Breast epithelium (tissue), 3 donors: ENCODE results near the gene SOS1.

Experiments used
- CTCF ChIP-seq, 3 donors: fragments of 450-650 bp; IDR thresholded peaks; one replicate each; pipeline ENCODE4 v1.5.1; 2016 to 2017; ENCODE audit warnings: antibody characterized with exemption in 3 of 3, mild to moderate bottlenecking in 3 of 3, moderate library complexity in 3 of 3
- POLR2A ChIP-seq: fragments of 450-650 bp; IDR thresholded peaks from one replicate; pipeline ENCODE4 v1.6.1; 2016; ENCODE audit warnings: antibody characterized with exemption, mild to moderate bottlenecking, moderate library complexity

- TF ChIP-seq POLR2A, result no peak
- no peak for TF ChIP-seq CTCF (IDR thresholded peaks at IDR 0.05)
Observed at GRCh38 chr2:39150102-39150562, 29.3 kb upstream of the SOS1 start.
